Keratinocyte (primary cell): ENCODE results near the gene ARHGAP22.

Experiments
- CTCF ChIP-seq, 3 experiments: IDR thresholded peaks in 1 of 3; conservative IDR thresholded peaks in 1 of 3; optimal IDR thresholded peaks in 1 of 3; 2 replicates in 2 of 3; 3 replicates in 1 of 3; pipeline versions ENCODE3 to v1.5.1; 2011; ENCODE audit warnings: low read length in 3 of 3, mild to moderate bottlenecking in 3 of 3, moderate library complexity in 2 of 3, control low read depth in 1 of 3, inconsistent platforms in 1 of 3; ENCODE audit not compliant: insufficient read depth in 2 of 3; ENCODE audit errors: extremely low read depth in 1 of 3
- EZH2 ChIP-seq: IDR thresholded peaks from one replicate; pipeline ENCODE4 v1.6.1; 2012; ENCODE audit warnings: inconsistent platforms, mild to moderate bottlenecking, low read length, moderate library complexity

- TF ChIP-seq CTCF (optimal IDR thresholded peaks at IDR 0.05 in 1 of 3, IDR thresholded peaks at IDR 0.05 in 1 of 3, conservative IDR thresholded peaks at IDR 0.05 in 1 of 3; ENCODE audit: extremely low read depth in 1 of 3, insufficient read depth in 2 of 3, low read length in 3 of 3): peak in 2 of 3 experiments; percentile 44
- TF ChIP-seq EZH2: no peak
Observed at GRCh38 chr10:48523820-48524758, 80.8 kb downstream of the ARHGAP22 start.
